ENCODE measurements around the gene PRRG3. TPM values are rescaled to one million over a fixed set of nuclear protein-coding genes. Genes with fewer than 3 reads are reported as not detected.

PRRG3 gene
- total RNA-seq, 1 donor from 2014 or later: 0.98 TPM

GRCh38 chrX:151697522-151697921 is 2.3 kb downstream of the PRRG3 start:
- H3K36me3 ChIP-seq: no peaks in the 10 kb centered on the region
- H3K27me3 ChIP-seq: no peaks in the 10 kb centered on the region
- intact Hi-C loops (cut with DNase I): no loop called here
- H3K4me3 ChIP-seq: no peak overlapping the region
- no peaks in the 10 kb centered on the region for H3K9me3 ChIP-seq
- no peak for DNase-seq (ENCODE audit: extremely low spot score in 2 of 2)
- H3K27ac ChIP-seq: no peak overlapping the region
- TF ChIP-seq POLR2AphosphoS5 (IDR thresholded peaks at IDR 0.05; ENCODE audit: insufficient read depth in 1 of 2, low read depth in 1 of 2): no peak
- no peak for TF ChIP-seq POLR2A (IDR thresholded peaks at IDR 0.05)
- TF ChIP-seq CTCF (IDR thresholded peaks at IDR 0.05): no peak
- H3K4me1 ChIP-seq: peaks cover 11% of the 10 kb centered on the region

GRCh38 chrX:151698485-151698884 is 3.2 kb downstream of the PRRG3 start:
- Histone ChIP-seq H3K36me3 (no peaks in the 10 kb centered on the region), H3K9me3 (no peaks in the 10 kb centered on the region), H3K4me1 (peaks cover 11% of the 10 kb centered on the region), H3K4me3 (no peak overlapping the region), H3K27ac (no peak overlapping the region), H3K27me3 (no peaks in the 10 kb centered on the region)
- intact Hi-C loops (cut with DNase I): no loop called here
- TF ChIP-seq CTCF (IDR thresholded peaks at IDR 0.05) (no peak), POLR2AphosphoS5 (IDR thresholded peaks at IDR 0.05; ENCODE audit: insufficient read depth in 1 of 2, low read depth in 1 of 2) (no peak), POLR2A (IDR thresholded peaks at IDR 0.05) (no peak)
- no peak for DNase-seq (ENCODE audit: extremely low spot score in 2 of 2)

- no peaks in the 10 kb centered on the region for H3K27me3 ChIP-seq
- peaks cover 11% of the 10 kb centered on the region for H3K4me1 ChIP-seq
- no peak for TF ChIP-seq CTCF (IDR thresholded peaks at IDR 0.05)
- TF ChIP-seq POLR2AphosphoS5 (IDR thresholded peaks at IDR 0.05; ENCODE audit: insufficient read depth in 1 of 2, low read depth in 1 of 2): no peak
- TF ChIP-seq POLR2A (IDR thresholded peaks at IDR 0.05): no peak
- H3K9me3 ChIP-seq: no peaks in the 10 kb centered on the region
- intact Hi-C loops (cut with DNase I): no loop called here
- no peak overlapping the region for H3K27ac ChIP-seq
- no peaks in the 10 kb centered on the region for H3K36me3 ChIP-seq
- no peak for DNase-seq (ENCODE audit: extremely low spot score in 2 of 2)
- no peak overlapping the region for H3K4me3 ChIP-seq
Observed at GRCh38 chrX:151699746-151700145, 4.5 kb downstream of the PRRG3 start.

GRCh38 chrX:151700581-151700980 is 5.3 kb downstream of the PRRG3 start:
- H3K36me3 ChIP-seq: no peaks in the 10 kb centered on the region
- H3K9me3 ChIP-seq: no peaks in the 10 kb centered on the region
- TF ChIP-seq POLR2AphosphoS5 (IDR thresholded peaks at IDR 0.05; ENCODE audit: insufficient read depth in 1 of 2, low read depth in 1 of 2): no peak
- no peak for TF ChIP-seq CTCF (IDR thresholded peaks at IDR 0.05)
- TF ChIP-seq POLR2A (IDR thresholded peaks at IDR 0.05): no peak
- H3K4me3 ChIP-seq: no peak overlapping the region
- H3K4me1 ChIP-seq: peaks cover 9% of the 10 kb centered on the region
- intact Hi-C loops (cut with DNase I): no loop called here
- H3K27ac ChIP-seq: no peak overlapping the region
- no peak for DNase-seq (ENCODE audit: extremely low spot score in 2 of 2)
- H3K27me3 ChIP-seq: no peaks in the 10 kb centered on the region

- Histone ChIP-seq H3K4me3 (no peak overlapping the region), H3K9me3 (no peaks in the 10 kb centered on the region), H3K27ac (no peak overlapping the region), H3K36me3 (no peaks in the 10 kb centered on the region), H3K27me3 (no peaks in the 10 kb centered on the region), H3K4me1 (peaks cover 4% of the 10 kb centered on the region)
- no peak for DNase-seq (ENCODE audit: extremely low spot score in 2 of 2)
- intact Hi-C loops (cut with DNase I): no loop called here
- TF ChIP-seq POLR2AphosphoS5 (IDR thresholded peaks at IDR 0.05; ENCODE audit: insufficient read depth in 1 of 2, low read depth in 1 of 2): no peak
- TF ChIP-seq POLR2A (IDR thresholded peaks at IDR 0.05): no peak
- TF ChIP-seq CTCF (IDR thresholded peaks at IDR 0.05): no peak
Observed at GRCh38 chrX:151701071-151701470, 5.8 kb downstream of the PRRG3 start.
